Measurements from ENCODE around the gene EXD2. TPM values are rescaled to one million over a fixed set of nuclear protein-coding genes. Genes with fewer than 3 reads are reported as not detected.

The EXD2 gene
- total RNA-seq, 1 experiment from 2014 or later: 22.5 TPM

DNA sequence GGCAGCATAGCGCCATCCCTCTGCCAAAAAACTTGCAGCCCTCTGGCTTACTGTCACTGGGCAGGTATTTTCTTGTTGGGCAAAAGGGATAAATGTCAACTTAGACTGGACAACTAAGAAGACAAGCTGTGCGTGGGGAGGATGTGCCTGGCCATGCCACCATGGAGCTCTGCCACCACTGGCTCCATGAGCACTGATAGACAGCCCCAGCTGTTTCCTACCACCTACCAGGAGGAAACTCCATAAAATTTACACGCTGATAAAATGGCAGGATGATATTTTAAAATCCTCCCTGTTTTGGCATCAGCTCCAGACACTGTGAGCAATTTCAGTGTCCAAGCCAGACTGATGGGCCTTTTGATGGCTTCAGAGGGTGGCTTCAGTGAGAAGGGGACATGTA, 61.6 kb downstream of the EXD2 start:
- BruUV-seq (replicated peaks): no TSS peak
- ChIA-PET POLR2A (no interaction called here), CTCF (no interaction called here)
- DNase-seq: no peak
- Histone ChIP-seq H3K9me3 (no peaks in the 10 kb centered on the region), H3K4me1 (no peaks in the 10 kb centered on the region), H3K27me3 (replicated peaks; ENCODE audit: control insufficient read depth, insufficient read depth, low read length) (no peaks in the 10 kb centered on the region; the same call in 1 of the 2 replicates), H3K36me3 (ENCODE audit: control insufficient read depth, insufficient read depth, low read length) (no peaks in the 10 kb centered on the region), H3K4me3 (ENCODE audit: low read depth, low read length) (no peak overlapping the region)
- H3K27ac Mint-ChIP-seq (ENCODE audit: unreplicated experiment): no peak overlapping the region
- H3K9me3 Mint-ChIP-seq (ENCODE audit: unreplicated experiment): no peaks in the 10 kb centered on the region
- TF ChIP-seq, protein P1, sequence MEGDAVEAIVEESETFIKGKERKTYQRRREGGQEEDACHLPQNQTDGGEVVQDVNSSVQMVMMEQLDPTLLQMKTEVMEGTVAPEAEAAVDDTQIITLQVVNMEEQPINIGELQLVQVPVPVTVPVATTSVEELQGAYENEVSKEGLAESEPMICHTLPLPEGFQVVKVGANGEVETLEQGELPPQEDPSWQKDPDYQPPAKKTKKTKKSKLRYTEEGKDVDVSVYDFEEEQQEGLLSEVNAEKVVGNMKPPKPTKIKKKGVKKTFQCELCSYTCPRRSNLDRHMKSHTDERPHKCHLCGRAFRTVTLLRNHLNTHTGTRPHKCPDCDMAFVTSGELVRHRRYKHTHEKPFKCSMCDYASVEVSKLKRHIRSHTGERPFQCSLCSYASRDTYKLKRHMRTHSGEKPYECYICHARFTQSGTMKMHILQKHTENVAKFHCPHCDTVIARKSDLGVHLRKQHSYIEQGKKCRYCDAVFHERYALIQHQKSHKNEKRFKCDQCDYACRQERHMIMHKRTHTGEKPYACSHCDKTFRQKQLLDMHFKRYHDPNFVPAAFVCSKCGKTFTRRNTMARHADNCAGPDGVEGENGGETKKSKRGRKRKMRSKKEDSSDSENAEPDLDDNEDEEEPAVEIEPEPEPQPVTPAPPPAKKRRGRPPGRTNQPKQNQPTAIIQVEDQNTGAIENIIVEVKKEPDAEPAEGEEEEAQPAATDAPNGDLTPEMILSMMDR (IDR thresholded peaks at IDR 0.05; ENCODE audit: insufficient read depth in 1 of 2, low read depth in 1 of 2, low read length in 1 of 2, severe bottlenecking in 1 of 2, unreplicated experiment in 1 of 2): no peak
- H3K4me1 Mint-ChIP-seq (ENCODE audit: low read depth, unreplicated experiment): no peaks in the 10 kb centered on the region
- no peak overlapping the region for H3K4me3 Mint-ChIP-seq (ENCODE audit: unreplicated experiment)
- no peaks in the 10 kb centered on the region for H3K27me3 Mint-ChIP-seq (ENCODE audit: insufficient read depth, unreplicated experiment)
- intact Hi-C loops (cut with micrococcal nuclease; ENCODE audit: unreplicated experiment): no loop called here
- no peaks in the 10 kb centered on the region for H3K36me3 Mint-ChIP-seq (ENCODE audit: insufficient read depth, unreplicated experiment)

- no peaks in the 10 kb centered on the region; the same call in 1 of the 2 replicates for H3K27me3 ChIP-seq (replicated peaks; ENCODE audit: control insufficient read depth, insufficient read depth, low read length)
- BruUV-seq (replicated peaks): no TSS peak
- peaks cover 11% of the 10 kb centered on the region for H3K4me1 Mint-ChIP-seq (ENCODE audit: low read depth, unreplicated experiment)
- no peaks in the 10 kb centered on the region for H3K9me3 Mint-ChIP-seq (ENCODE audit: unreplicated experiment)
- TF ChIP-seq, protein P1 (IDR thresholded peaks at IDR 0.05; ENCODE audit: insufficient read depth in 1 of 2, low read depth in 1 of 2, low read length in 1 of 2, severe bottlenecking in 1 of 2, unreplicated experiment in 1 of 2): no peak
- intact Hi-C loops (cut with micrococcal nuclease; ENCODE audit: unreplicated experiment): no loop called here
- peaks cover 5% of the 10 kb centered on the region for H3K36me3 Mint-ChIP-seq (ENCODE audit: insufficient read depth, unreplicated experiment)
- no peaks in the 10 kb centered on the region for H3K36me3 ChIP-seq (ENCODE audit: control insufficient read depth, insufficient read depth, low read length)
- POLR2A ChIA-PET: interaction anchor here (0.7 kb wide), 1 partner anchor 163 kb away, joined by 3 read pairs; no protein-coding TSS in a partner anchor
- H3K27ac Mint-ChIP-seq (ENCODE audit: unreplicated experiment): no peak overlapping the region
- peaks cover 8% of the 10 kb centered on the region for H3K4me1 ChIP-seq
- peak overlapping the region; percentile 81 for H3K4me3 ChIP-seq (ENCODE audit: low read depth, low read length)
- CTCF ChIA-PET: interaction anchor here (0.9 to 4.2 kb wide), 3 partner anchors 28 to 130 kb away, joined by 3 to 68 read pairs (median 9); no protein-coding TSS in a partner anchor
- H3K27me3 Mint-ChIP-seq (ENCODE audit: insufficient read depth, unreplicated experiment): peaks cover 3% of the 10 kb centered on the region
- no peak for DNase-seq
- H3K4me3 Mint-ChIP-seq (ENCODE audit: unreplicated experiment): peak overlapping the region; percentile 83
- no peaks in the 10 kb centered on the region for H3K9me3 ChIP-seq
Measured at GRCh38 chr14:69259168-69259526, 67.8 kb downstream of the EXD2 start.

- Histone ChIP-seq H3K27me3 (replicated peaks; ENCODE audit: control insufficient read depth, insufficient read depth, low read length) (no peaks in the 10 kb centered on the region; the same call in 1 of the 2 replicates), H3K4me1 (peaks cover 8% of the 10 kb centered on the region), H3K4me3 (ENCODE audit: low read depth, low read length) (peak within 1 kb of the TSS; percentile 81), H3K36me3 (ENCODE audit: control insufficient read depth, insufficient read depth, low read length) (no peaks in the 10 kb centered on the region), H3K9me3 (no peaks in the 10 kb centered on the region)
- POLR2A ChIA-PET: interaction anchor here (0.6 to 0.7 kb wide), 2 partner anchors 82 to 162 kb away, joined by 3 to 18 read pairs; no protein-coding TSS in a partner anchor
- H3K9me3 Mint-ChIP-seq (ENCODE audit: unreplicated experiment): no peaks in the 10 kb centered on the region
- peak within 1 kb of the TSS; percentile 13 for H3K27ac Mint-ChIP-seq (ENCODE audit: unreplicated experiment)
- BruUV-seq (replicated peaks): no TSS peak
- CTCF ChIA-PET: interaction anchor here (0.5 to 4.2 kb wide), 9 partner anchors 17 to 1406 kb away, joined by 3 to 68 read pairs (median 6); partner anchors contain the start of gene PLEKHD1
- peak within 1 kb of the TSS; percentile 83 for H3K4me3 Mint-ChIP-seq (ENCODE audit: unreplicated experiment)
- peak; percentile 58 to 85 for DNase-seq
- intact Hi-C loops (cut with micrococcal nuclease; ENCODE audit: unreplicated experiment): loop anchor here (5.0 kb wide), 2 partner anchors 103 to 203 kb away; no protein-coding TSS in a partner anchor
- H3K27me3 Mint-ChIP-seq (ENCODE audit: insufficient read depth, unreplicated experiment): peaks cover 3% of the 10 kb centered on the region
- TF ChIP-seq, protein P1 (IDR thresholded peaks at IDR 0.05; ENCODE audit: insufficient read depth in 1 of 2, low read depth in 1 of 2, low read length in 1 of 2, severe bottlenecking in 1 of 2, unreplicated experiment in 1 of 2): peak; percentile 58 to 67
- H3K36me3 Mint-ChIP-seq (ENCODE audit: insufficient read depth, unreplicated experiment): peaks cover 5% of the 10 kb centered on the region
- peaks cover 11% of the 10 kb centered on the region for H3K4me1 Mint-ChIP-seq (ENCODE audit: low read depth, unreplicated experiment)
Measured at GRCh38 chr14:69259527-69260189, 68.4 kb downstream of the EXD2 start, which contains the start of gene GALNT16. Gene GALNT16 (plus strand): TSS chr14:69260158. CDS start chr14:69260291, 133 bp downstream.
